B cell (primary cell): ENCODE results near the gene ABI3BP. TPM values are rescaled to one million over a fixed set of nuclear protein-coding genes. Genes with fewer than 3 reads are reported as not detected.

Experiments used
- ATAC-seq: fragments of 200-7000 bp; cut with Tn5 transposase; one replicate; pipeline ENCODE4 v1.10.0; 2021; ENCODE audit warnings: low read depth, mild to moderate bottlenecking, moderate number of reproducible peaks, moderate library complexity
- CTCF ChIA-PET: fragments of 350-600 bp; sonication (Branson Sonifier 250); formaldehyde crosslinking; loops from one replicate; lab custom pipeline; 2021; ENCODE audit warnings: antibody characterized with exemption, inconsistent platforms; lab: Charles Lee
- POLR2A ChIA-PET: fragments of 350-600 bp; sonication (Branson Sonifier 250); formaldehyde crosslinking; loops from one replicate; lab custom pipeline; 2021; ENCODE audit warnings: antibody characterized with exemption; lab: Charles Lee
- DNase-seq: peaks from one replicate; pipeline ENCODE4 v3.0.0; 2013
- H2AFZ ChIP-seq: 2 replicates; pipeline ENCODE4 v1.6.1; 2012; ENCODE audit warnings: mild to moderate bottlenecking, low read depth, low read length; ENCODE audit not compliant: insufficient read depth, poor library complexity, severe bottlenecking
- H3K27ac ChIP-seq, 2 donors: 1 replicate in 1 of 2; 2 replicates in 1 of 2; pipeline ENCODE4 v1.5.1; 2012 to 2013; ENCODE audit warnings: low read length in 2 of 2, mild to moderate bottlenecking in 2 of 2, moderate library complexity in 1 of 2
- H3K27me3 ChIP-seq, 4 experiments: fragments of 200-600 bp in 1 of 4; sonication (generic) in 1 of 4; replicated peaks in 1 of 4; 1 replicate in 2 of 4; 2 replicates in 2 of 4; pipeline versions ENCODE4 v1.6.1 to v1.7.0; 2013 to 2016; ENCODE audit warnings: low read length in 3 of 4, mild to moderate bottlenecking in 2 of 4, mixed read lengths in 1 of 4, moderate library complexity in 1 of 4; ENCODE audit not compliant: insufficient read depth in 4 of 4, control insufficient read depth in 3 of 4; ENCODE audit errors: control extremely low read depth in 1 of 4
- H3K36me3 ChIP-seq, 2 experiments: replicated peaks in 1 of 2; 1 replicate in 1 of 2; 2 replicates in 1 of 2; pipeline versions ENCODE4 v1.6.1 to v1.7.1; 2013; ENCODE audit warnings: low read length in 1 of 2; ENCODE audit not compliant: insufficient read depth in 2 of 2, control insufficient read depth in 1 of 2; ENCODE audit errors: control extremely low read depth in 1 of 2, extremely low read depth in 1 of 2
- H3K4me1 ChIP-seq, 2 donors: fragments of 200-600 bp in 1 of 2; sonication (generic) in 1 of 2; 1 replicate in 1 of 2; 2 replicates in 1 of 2; pipeline versions ENCODE4 v1.5.1 to v1.6.1; 2013 to 2017; ENCODE audit warnings: low read length in 2 of 2; ENCODE audit not compliant: control insufficient read depth in 2 of 2, insufficient read depth in 2 of 2
- H3K4me2 ChIP-seq: replicated peaks from 2 replicates; pipeline ENCODE3; 2012; ENCODE audit warnings: mild to moderate bottlenecking, low read depth, low read length; ENCODE audit not compliant: poor library complexity, severe bottlenecking
- H3K4me3 ChIP-seq, 5 experiments: fragments of 200-600 bp in 1 of 5; sonication (generic) in 1 of 5; 1 replicate in 3 of 5; 2 replicates in 2 of 5; pipeline versions ENCODE4 v1.5.1 to v1.7.0; 2011 to 2016; ENCODE audit warnings: low read length in 4 of 5, mild to moderate bottlenecking in 4 of 5, low read depth in 2 of 5, control low read depth in 1 of 5, moderate library complexity in 1 of 5; ENCODE audit not compliant: insufficient read depth in 1 of 5; ENCODE audit errors: control extremely low read depth in 1 of 5, extremely low read depth in 1 of 5
- H3K79me2 ChIP-seq: fragments of 200-600 bp; sonication (generic); one replicate; pipeline ENCODE4 v1.6.0; 2016; ENCODE audit warnings: low read length; ENCODE audit not compliant: control insufficient read depth, insufficient read depth
- H3K9ac ChIP-seq: fragments of 200-600 bp; sonication (generic); 2 replicates; pipeline ENCODE4 v1.6.1; 2017; ENCODE audit warnings: mild to moderate bottlenecking, low read length, moderate library complexity
- H3K9me3 ChIP-seq, 3 donors: one replicate each; pipeline versions ENCODE4 v1.6.1 to v1.7.1; 2013; ENCODE audit warnings: low read length in 2 of 3; ENCODE audit not compliant: control insufficient read depth in 2 of 3, insufficient read depth in 1 of 3; ENCODE audit errors: control extremely low read depth in 1 of 3
- H4K20me1 ChIP-seq: 2 replicates; pipeline ENCODE4 v1.6.0; 2012; ENCODE audit warnings: mild to moderate bottlenecking, low read length; ENCODE audit not compliant: insufficient read depth, control insufficient read depth, poor library complexity, severe bottlenecking
- H3K27ac Mint-ChIP-seq: one replicate; pipeline ENCODE4 v1.8.0; 2021; ENCODE audit warnings: mixed read lengths
- H3K27me3 Mint-ChIP-seq: one replicate; pipeline ENCODE4 v1.8.0; 2021; ENCODE audit warnings: mixed read lengths
- H3K4me1 Mint-ChIP-seq: one replicate; pipeline ENCODE4 v1.8.0; 2021; ENCODE audit warnings: mixed read lengths
- H3K4me3 Mint-ChIP-seq: one replicate; pipeline ENCODE4 v1.8.0; 2021; ENCODE audit warnings: mixed read lengths
- H3K9me3 Mint-ChIP-seq: one replicate; pipeline ENCODE4 v1.8.0; 2022; ENCODE audit warnings: mixed read lengths; ENCODE audit not compliant: insufficient read depth
- CTCF ChIP-seq: fragments of 200-600 bp; IDR thresholded peaks from one replicate; pipeline ENCODE4 v1.8.0; 2022; ENCODE audit warnings: antibody characterized with exemption, mild to moderate bottlenecking
- EZH2 ChIP-seq: IDR thresholded peaks from 2 replicates; pipeline ENCODE4 v1.6.1; 2012; ENCODE audit warnings: borderline replicate concordance, low read depth, mild to moderate bottlenecking, moderate library complexity, low read length; ENCODE audit not compliant: insufficient read depth, poor library complexity, severe bottlenecking
- WGBS: methylation state at CpG from one replicate; pipeline ENCODE4 v1.1.5; 2013; ENCODE audit warnings: missing lambda C conversion rate; ENCODE audit not compliant: insufficient coverage; 5-methylcytosine and 5-hydroxymethylcytosine counted together
- intact Hi-C: fragments of 100-400 bp; cut with micrococcal nuclease; formaldehyde crosslinking; loops from one replicate; pipeline ENCODE4 v1.10.0; 2022
- polyA plus RNA-seq: library from polyadenylated mRNA; depleted of rRNA; stranded (reverse); fragments of >200 nt; gene quantifications from 2 replicates; pipeline ENCODE4 v1.2.3, GENCODE V29; 2012
- total RNA-seq, 2 donors: library from RNA; stranded (reverse); fragments of 120-200 nt in 1 of 2; gene quantifications; 1 replicate in 1 of 2; 2 replicates in 1 of 2; pipeline versions ENCODE4 v1.2.3 to v1.2.4, GENCODE V29; 2013 to 2022

The ABI3BP gene
- total and polyA plus RNA-seq, 2 donors (not counting 1 experiment from before 2014, with no cell fraction given) = not detected

GRCh38 chr3:100882571-100882984 is 110.6 kb downstream of the ABI3BP start:
- no peaks in the 10 kb centered on the region for H3K27me3 ChIP-seq
- no peak for TF ChIP-seq EZH2
- TF ChIP-seq CTCF = no peak
- no peaks in the 10 kb centered on the region for H4K20me1 ChIP-seq
- H3K4me1 Mint-ChIP-seq = no peaks in the 10 kb centered on the region
- no peak for ATAC-seq
- no peak overlapping the region for H3K27ac Mint-ChIP-seq
- no peak overlapping the region for H3K27ac ChIP-seq
- H3K4me3 Mint-ChIP-seq = no peak overlapping the region
- no peak overlapping the region for H3K4me2 ChIP-seq
- H2AFZ ChIP-seq = no peak overlapping the region
- no peaks in the 10 kb centered on the region for H3K27me3 Mint-ChIP-seq
- no peak for DNase-seq
- H3K9me3 Mint-ChIP-seq = no peaks in the 10 kb centered on the region
- no CpG with 5 or more reads among the region's 1 CpG for WGBS
- H3K9ac ChIP-seq = no peak overlapping the region
- intact Hi-C loops = no loop called here
- no peaks in the 10 kb centered on the region for H3K79me2 ChIP-seq
- no peaks in the 10 kb centered on the region for H3K4me1 ChIP-seq
- ChIA-PET POLR2A (no interaction called here), CTCF (no interaction called here)
- H3K36me3 ChIP-seq = no peaks in the 10 kb centered on the region
- no peak overlapping the region for H3K4me3 ChIP-seq
- no peaks in the 10 kb centered on the region for H3K9me3 ChIP-seq

GRCh38 chr3:100880845-100881244 is 112.4 kb downstream of the ABI3BP start:
- DNase-seq (no peak), ATAC-seq (no peak)
- no peaks in the 10 kb centered on the region for H3K27me3 Mint-ChIP-seq
- no peaks in the 10 kb centered on the region for H3K9me3 Mint-ChIP-seq
- H3K4me2 ChIP-seq = no peak overlapping the region
- H3K9me3 ChIP-seq = no peaks in the 10 kb centered on the region
- H3K27ac Mint-ChIP-seq = no peak overlapping the region
- H3K9ac ChIP-seq = no peak overlapping the region
- no peak overlapping the region for H3K4me3 ChIP-seq
- TF ChIP-seq EZH2 (no peak), CTCF (no peak)
- WGBS = no CpG with 5 or more reads among the region's 1 CpG
- no peaks in the 10 kb centered on the region for H4K20me1 ChIP-seq
- ChIA-PET POLR2A (no interaction called here), CTCF (no interaction called here)
- H2AFZ ChIP-seq = no peak overlapping the region
- H3K4me3 Mint-ChIP-seq = no peak overlapping the region
- H3K4me1 ChIP-seq = no peaks in the 10 kb centered on the region
- no peaks in the 10 kb centered on the region for H3K4me1 Mint-ChIP-seq
- no peaks in the 10 kb centered on the region for H3K79me2 ChIP-seq
- H3K27me3 ChIP-seq = no peaks in the 10 kb centered on the region
- H3K27ac ChIP-seq = no peak overlapping the region
- no peaks in the 10 kb centered on the region for H3K36me3 ChIP-seq
- intact Hi-C loops = no loop called here
